ENCODE data around the gene TRPM2. TPM values are rescaled to one million over a fixed set of nuclear protein-coding genes. Genes with fewer than 3 reads are reported as not detected.

Gene TRPM2
- total and polyA plus RNA-seq, 2 of the 13 experiments (the other 11 are each of a cell fraction or from before 2014, with no cell fraction given) = 0.07 to 0.20 TPM

DNA sequence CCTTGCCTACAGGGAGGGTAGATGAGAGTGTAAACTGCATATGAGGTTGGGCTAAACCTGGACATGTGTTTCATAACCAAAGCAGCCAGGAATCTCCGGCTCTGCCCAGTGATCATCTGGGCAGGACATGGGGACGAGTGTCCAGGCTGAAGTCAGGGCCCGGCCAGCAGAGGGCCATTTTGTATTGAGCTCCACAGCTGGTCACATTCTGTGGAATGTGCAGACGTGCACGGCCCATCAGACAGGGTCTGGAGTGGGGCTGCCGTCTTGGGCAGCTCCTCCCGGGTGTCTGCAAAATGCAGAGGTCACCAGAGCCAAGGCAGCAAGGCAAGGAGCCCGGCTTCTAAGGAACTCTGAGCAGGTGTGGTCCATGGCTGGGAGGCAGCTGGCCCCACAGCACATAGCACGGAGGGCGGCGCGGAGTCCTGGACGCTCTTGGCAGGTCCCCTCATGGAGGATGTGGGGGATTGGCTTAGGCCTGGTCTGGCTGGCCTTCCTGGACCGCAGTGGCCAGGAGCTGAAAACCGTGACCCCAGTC is 108.1 kb downstream of the TRPM2 start (continued):
- TF ChIP-seq, protein P1, sequence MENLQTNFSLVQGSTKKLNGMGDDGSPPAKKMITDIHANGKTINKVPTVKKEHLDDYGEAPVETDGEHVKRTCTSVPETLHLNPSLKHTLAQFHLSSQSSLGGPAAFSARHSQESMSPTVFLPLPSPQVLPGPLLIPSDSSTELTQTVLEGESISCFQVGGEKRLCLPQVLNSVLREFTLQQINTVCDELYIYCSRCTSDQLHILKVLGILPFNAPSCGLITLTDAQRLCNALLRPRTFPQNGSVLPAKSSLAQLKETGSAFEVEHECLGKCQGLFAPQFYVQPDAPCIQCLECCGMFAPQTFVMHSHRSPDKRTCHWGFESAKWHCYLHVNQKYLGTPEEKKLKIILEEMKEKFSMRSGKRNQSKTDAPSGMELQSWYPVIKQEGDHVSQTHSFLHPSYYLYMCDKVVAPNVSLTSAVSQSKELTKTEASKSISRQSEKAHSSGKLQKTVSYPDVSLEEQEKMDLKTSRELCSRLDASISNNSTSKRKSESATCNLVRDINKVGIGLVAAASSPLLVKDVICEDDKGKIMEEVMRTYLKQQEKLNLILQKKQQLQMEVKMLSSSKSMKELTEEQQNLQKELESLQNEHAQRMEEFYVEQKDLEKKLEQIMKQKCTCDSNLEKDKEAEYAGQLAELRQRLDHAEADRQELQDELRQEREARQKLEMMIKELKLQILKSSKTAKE (CRISPR knock-in tag; IDR thresholded peaks at IDR 0.05; ENCODE audit: borderline replicate concordance) = no peak
- TF ChIP-seq, protein P2, sequence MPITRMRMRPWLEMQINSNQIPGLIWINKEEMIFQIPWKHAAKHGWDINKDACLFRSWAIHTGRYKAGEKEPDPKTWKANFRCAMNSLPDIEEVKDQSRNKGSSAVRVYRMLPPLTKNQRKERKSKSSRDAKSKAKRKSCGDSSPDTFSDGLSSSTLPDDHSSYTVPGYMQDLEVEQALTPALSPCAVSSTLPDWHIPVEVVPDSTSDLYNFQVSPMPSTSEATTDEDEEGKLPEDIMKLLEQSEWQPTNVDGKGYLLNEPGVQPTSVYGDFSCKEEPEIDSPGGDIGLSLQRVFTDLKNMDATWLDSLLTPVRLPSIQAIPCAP (CRISPR knock-in tag; IDR thresholded peaks at IDR 0.05; ENCODE audit: low read depth) = no peak
- TF ChIP-seq, protein P3, sequence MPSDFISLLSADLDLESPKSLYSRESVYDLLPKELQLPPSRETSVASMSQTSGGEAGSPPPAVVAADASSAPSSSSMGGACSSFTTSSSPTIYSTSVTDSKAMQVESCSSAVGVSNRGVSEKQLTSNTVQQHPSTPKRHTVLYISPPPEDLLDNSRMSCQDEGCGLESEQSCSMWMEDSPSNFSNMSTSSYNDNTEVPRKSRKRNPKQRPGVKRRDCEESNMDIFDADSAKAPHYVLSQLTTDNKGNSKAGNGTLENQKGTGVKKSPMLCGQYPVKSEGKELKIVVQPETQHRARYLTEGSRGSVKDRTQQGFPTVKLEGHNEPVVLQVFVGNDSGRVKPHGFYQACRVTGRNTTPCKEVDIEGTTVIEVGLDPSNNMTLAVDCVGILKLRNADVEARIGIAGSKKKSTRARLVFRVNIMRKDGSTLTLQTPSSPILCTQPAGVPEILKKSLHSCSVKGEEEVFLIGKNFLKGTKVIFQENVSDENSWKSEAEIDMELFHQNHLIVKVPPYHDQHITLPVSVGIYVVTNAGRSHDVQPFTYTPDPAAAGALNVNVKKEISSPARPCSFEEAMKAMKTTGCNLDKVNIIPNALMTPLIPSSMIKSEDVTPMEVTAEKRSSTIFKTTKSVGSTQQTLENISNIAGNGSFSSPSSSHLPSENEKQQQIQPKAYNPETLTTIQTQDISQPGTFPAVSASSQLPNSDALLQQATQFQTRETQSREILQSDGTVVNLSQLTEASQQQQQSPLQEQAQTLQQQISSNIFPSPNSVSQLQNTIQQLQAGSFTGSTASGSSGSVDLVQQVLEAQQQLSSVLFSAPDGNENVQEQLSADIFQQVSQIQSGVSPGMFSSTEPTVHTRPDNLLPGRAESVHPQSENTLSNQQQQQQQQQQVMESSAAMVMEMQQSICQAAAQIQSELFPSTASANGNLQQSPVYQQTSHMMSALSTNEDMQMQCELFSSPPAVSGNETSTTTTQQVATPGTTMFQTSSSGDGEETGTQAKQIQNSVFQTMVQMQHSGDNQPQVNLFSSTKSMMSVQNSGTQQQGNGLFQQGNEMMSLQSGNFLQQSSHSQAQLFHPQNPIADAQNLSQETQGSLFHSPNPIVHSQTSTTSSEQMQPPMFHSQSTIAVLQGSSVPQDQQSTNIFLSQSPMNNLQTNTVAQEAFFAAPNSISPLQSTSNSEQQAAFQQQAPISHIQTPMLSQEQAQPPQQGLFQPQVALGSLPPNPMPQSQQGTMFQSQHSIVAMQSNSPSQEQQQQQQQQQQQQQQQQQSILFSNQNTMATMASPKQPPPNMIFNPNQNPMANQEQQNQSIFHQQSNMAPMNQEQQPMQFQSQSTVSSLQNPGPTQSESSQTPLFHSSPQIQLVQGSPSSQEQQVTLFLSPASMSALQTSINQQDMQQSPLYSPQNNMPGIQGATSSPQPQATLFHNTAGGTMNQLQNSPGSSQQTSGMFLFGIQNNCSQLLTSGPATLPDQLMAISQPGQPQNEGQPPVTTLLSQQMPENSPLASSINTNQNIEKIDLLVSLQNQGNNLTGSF (CRISPR knock-in tag; IDR thresholded peaks at IDR 0.05) = no peak

All from HepG2 (cell line).